Loucy (cell line): ENCODE results near the gene JMJD8.

Experiments
- H2AFZ ChIP-seq: fragments of 200-600 bp; sonication (generic); 2 replicates; pipeline ENCODE4 v1.6.0; 2016; ENCODE audit warnings: antibody characterized with exemption, mild to moderate bottlenecking, low read length, moderate library complexity
- H3F3A ChIP-seq: fragments of 200-600 bp; 2 replicates; pipeline ENCODE4 v1.6.0; 2016; ENCODE audit warnings: antibody characterized with exemption, low read depth, mild to moderate bottlenecking
- H3K27me3 ChIP-seq: fragments of 200-600 bp; sonication (generic); 2 replicates; pipeline ENCODE4 v1.6.1; 2014; ENCODE audit warnings: low read length, mild to moderate bottlenecking; ENCODE audit not compliant: insufficient read depth, poor library complexity, severe bottlenecking
- H3K36me3 ChIP-seq: fragments of 200-600 bp; sonication (generic); 2 replicates; pipeline ENCODE4 v1.6.1; 2016; ENCODE audit warnings: low read length; ENCODE audit not compliant: insufficient read depth
- H3K4me1 ChIP-seq: fragments of 200-600 bp; sonication (generic); 2 replicates; pipeline ENCODE4 v1.5.1; 2014; ENCODE audit warnings: low read length, mild to moderate bottlenecking; ENCODE audit not compliant: insufficient read depth, poor library complexity, severe bottlenecking
- H3K4me2 ChIP-seq: fragments of 200-600 bp; sonication (generic); 2 replicates; pipeline ENCODE4 v1.6.0; 2014; ENCODE audit warnings: antibody characterized with exemption, low read length, low read depth, mild to moderate bottlenecking; ENCODE audit not compliant: poor library complexity, severe bottlenecking
- H3K4me3 ChIP-seq: fragments of 200-600 bp; sonication (generic); 2 replicates; pipeline ENCODE4 v1.5.1; 2014; ENCODE audit warnings: low read length, mild to moderate bottlenecking, mixed read lengths; ENCODE audit not compliant: poor library complexity, severe bottlenecking
- H3K79me2 ChIP-seq: fragments of 200-600 bp; sonication (generic); 2 replicates; pipeline ENCODE4 v1.6.1; 2014; ENCODE audit warnings: low read length; ENCODE audit not compliant: insufficient read depth
- H3K9ac ChIP-seq: fragments of 200-600 bp; sonication (generic); 2 replicates; pipeline ENCODE4 v1.6.0; 2014; ENCODE audit warnings: mild to moderate bottlenecking, low read depth, low read length, moderate library complexity; ENCODE audit not compliant: poor library complexity, severe bottlenecking
- H3K9me2 ChIP-seq: fragments of 200-600 bp; sonication (generic); replicated peaks from 2 replicates; pipeline ENCODE4 v1.6.1; 2016; ENCODE audit warnings: low read depth, low read length, mixed read lengths
- H3K9me3 ChIP-seq: fragments of 200-600 bp; sonication (generic); 2 replicates; pipeline ENCODE4 v1.6.1; 2014; ENCODE audit warnings: mild to moderate bottlenecking, antibody characterized with exemption, low read length, low read depth; ENCODE audit not compliant: insufficient read depth
- H4K20me1 ChIP-seq: fragments of 200-600 bp; sonication (generic); 2 replicates; pipeline ENCODE4 v1.6.0; 2014; ENCODE audit warnings: antibody characterized with exemption, low read length, mild to moderate bottlenecking; ENCODE audit not compliant: insufficient read depth, poor library complexity, severe bottlenecking
- CTCF ChIP-seq: fragments of 200-600 bp; sonication (generic); conservative IDR thresholded peaks from 2 replicates; pipeline ENCODE4 v1.5.1; 2014; ENCODE audit warnings: mild to moderate bottlenecking, antibody characterized with exemption, low read length
- EZH2phosphoT487 ChIP-seq: fragments of 200-600 bp; IDR thresholded peaks from 2 replicates; pipeline ENCODE4 v1.6.1; 2018; ENCODE audit warnings: antibody characterized with exemption, mild to moderate bottlenecking, moderate library complexity, borderline replicate concordance

The JMJD8 gene

GRCh38 chr16:638836-639235 is 45.3 kb downstream of the JMJD8 start:
- TF ChIP-seq EZH2phosphoT487 (no peak), CTCF (no peak)
- no peak overlapping the region for H3K4me3 ChIP-seq
- H4K20me1 ChIP-seq = no peaks in the 10 kb centered on the region
- H3K27me3 ChIP-seq = no peaks in the 10 kb centered on the region
- no peaks in the 10 kb centered on the region for H3K36me3 ChIP-seq
- no peaks in the 10 kb centered on the region for H3F3A ChIP-seq
- H3K79me2 ChIP-seq = peaks cover 19% of the 10 kb centered on the region
- H3K9me3 ChIP-seq = no peaks in the 10 kb centered on the region
- H2AFZ ChIP-seq = no peak overlapping the region
- H3K4me1 ChIP-seq = peaks cover 6% of the 10 kb centered on the region
- no peak overlapping the region for H3K4me2 ChIP-seq
- H3K9ac ChIP-seq = no peak overlapping the region
- no peaks in the 10 kb centered on the region for H3K9me2 ChIP-seq

GRCh38 chr16:638034-638543 is 46.0 kb downstream of the JMJD8 start:
- H3K27me3 ChIP-seq = no peaks in the 10 kb centered on the region
- no peak overlapping the region for H3K9ac ChIP-seq
- no peaks in the 10 kb centered on the region for H3K36me3 ChIP-seq
- H3K79me2 ChIP-seq = peaks cover 19% of the 10 kb centered on the region
- H3K9me2 ChIP-seq = no peaks in the 10 kb centered on the region
- H2AFZ ChIP-seq = no peak overlapping the region
- H3K4me1 ChIP-seq = peaks cover 5% of the 10 kb centered on the region
- TF ChIP-seq CTCF (no peak), EZH2phosphoT487 (no peak)
- H3F3A ChIP-seq = no peaks in the 10 kb centered on the region
- H4K20me1 ChIP-seq = no peaks in the 10 kb centered on the region
- peak overlapping the region; percentile 74 for H3K4me2 ChIP-seq
- no peaks in the 10 kb centered on the region for H3K9me3 ChIP-seq
- H3K4me3 ChIP-seq = peak overlapping the region; percentile 75

GRCh38 chr16:637081-638018 is 46.8 kb downstream of the JMJD8 start:
- Histone ChIP-seq H3K27me3 (no peaks in the 10 kb centered on the region), H3K4me1 (no peaks in the 10 kb centered on the region), H3K9ac (peak overlapping the region; percentile 83), H3K36me3 (no peaks in the 10 kb centered on the region), H3K9me3 (no peaks in the 10 kb centered on the region), H3K4me2 (peak overlapping the region; percentile 74), H3K79me2 (peaks cover 14% of the 10 kb centered on the region), H4K20me1 (no peaks in the 10 kb centered on the region), H2AFZ (peak overlapping the region; percentile 90), H3F3A (no peaks in the 10 kb centered on the region), H3K4me3 (peak overlapping the region; percentile 90), H3K9me2 (no peaks in the 10 kb centered on the region)
- TF ChIP-seq EZH2phosphoT487 = no peak
- no peak for TF ChIP-seq CTCF
